GM18511 (cell line): Measurements from ENCODE around the gene OR5D13.

Experiments
- ATAC-seq: cut with Tn5 transposase; IDR thresholded peaks from one replicate; pipeline ENCODE4 v1.9.1; 2021; ENCODE audit warnings: mild to moderate bottlenecking, moderate library complexity; ENCODE audit not compliant: unreplicated experiment

The OR5D13 gene, protein sequence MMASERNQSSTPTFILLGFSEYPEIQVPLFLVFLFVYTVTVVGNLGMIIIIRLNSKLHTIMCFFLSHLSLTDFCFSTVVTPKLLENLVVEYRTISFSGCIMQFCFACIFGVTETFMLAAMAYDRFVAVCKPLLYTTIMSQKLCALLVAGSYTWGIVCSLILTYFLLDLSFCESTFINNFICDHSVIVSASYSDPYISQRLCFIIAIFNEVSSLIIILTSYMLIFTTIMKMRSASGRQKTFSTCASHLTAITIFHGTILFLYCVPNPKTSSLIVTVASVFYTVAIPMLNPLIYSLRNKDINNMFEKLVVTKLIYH

GRCh38 chr11:55773138-55773537 lies at the start of gene OR5D13:
Gene OR5D13 (plus strand): TSS chr11:55773438. CDS start chr11:55773438, 0 bp downstream.
- no peak for ATAC-seq

DNA sequence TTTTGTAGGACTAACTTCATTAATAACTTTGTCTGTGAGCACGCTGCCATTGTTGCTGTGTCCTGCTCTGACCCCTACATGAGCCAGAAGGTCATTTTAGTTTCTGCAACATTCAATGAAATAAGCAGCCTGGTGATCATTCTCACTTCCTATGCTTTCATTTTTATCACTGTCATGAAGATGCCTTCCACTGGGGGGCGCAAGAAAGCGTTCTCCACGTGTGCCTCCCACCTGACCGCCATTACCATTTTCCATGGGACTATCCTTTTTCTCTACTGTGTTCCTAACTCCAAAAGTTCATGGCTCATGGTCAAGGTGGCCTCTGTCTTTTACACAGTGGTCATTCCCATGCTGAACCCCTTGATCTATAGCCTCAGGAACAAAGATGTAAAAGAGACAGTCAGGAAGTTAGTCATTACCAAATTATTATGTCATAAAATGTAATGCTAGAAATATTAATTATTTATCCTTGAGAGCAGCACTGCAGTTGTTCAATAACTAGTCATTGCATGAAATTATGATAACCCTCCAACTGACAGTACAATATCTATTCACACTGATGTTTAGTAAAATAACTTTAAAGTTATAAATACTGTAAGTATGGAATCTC lies 46.4 kb upstream of the OR5D13 start:
- no peak for ATAC-seq

DNA sequence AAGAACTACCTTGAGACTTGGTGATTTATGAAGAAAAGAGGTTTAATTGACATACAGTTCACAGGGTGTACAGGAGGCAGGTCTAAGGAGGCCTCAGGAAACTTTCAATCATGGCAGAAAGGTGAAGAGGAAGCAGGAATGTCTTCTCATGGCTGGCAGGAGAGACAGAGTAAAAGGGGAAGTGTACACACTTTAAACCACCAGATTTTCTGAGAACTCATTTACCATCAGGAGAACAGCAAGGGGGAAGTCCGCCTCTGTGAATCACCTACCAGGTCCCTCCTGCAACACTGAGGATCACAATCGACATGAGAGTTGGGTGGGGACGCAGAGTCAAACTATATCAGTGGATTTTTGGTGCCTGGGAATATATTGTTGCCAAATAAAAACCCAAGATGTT lies 40.3 kb upstream of the OR5D13 start:
- ATAC-seq: no peak

DNA sequence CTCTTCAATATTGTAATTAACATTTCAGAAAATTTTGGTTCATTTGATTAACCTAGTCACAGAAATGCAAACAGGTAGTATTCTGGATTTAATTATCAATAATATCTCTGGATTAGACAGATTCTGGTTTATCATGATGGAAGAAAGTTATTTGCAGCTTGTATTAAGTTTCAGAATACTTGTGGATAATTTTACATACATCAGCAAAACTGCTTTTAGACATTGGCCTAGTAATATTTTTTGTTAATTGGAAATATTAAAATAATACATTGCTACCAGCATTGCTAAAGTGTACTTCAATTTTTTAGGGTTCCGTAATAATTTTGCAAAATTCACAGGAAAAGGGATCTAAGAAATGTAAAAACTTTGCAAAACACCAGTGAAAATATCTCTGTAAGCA lies 18.4 kb downstream of the OR5D13 start:
- no peak for ATAC-seq

DNA sequence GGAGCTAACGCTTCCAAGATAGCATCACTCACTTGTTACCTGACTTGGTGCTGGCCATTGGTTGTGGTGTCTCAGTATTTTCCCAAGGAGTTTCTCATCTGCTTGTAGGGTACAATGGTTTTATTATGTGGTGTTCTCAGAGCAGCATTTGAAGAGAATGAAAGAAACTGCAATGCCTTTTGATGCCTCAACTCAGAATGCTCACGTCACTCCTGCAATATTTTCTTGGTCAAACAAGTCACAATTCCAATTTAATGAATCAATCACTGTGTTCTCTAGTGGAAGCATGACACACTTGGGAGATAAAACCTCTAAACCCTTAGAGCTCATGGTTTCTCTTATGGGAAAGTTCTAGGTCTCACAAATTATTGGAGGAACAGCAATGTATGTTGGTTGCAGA lies 20.1 kb downstream of the OR5D13 start:
- ATAC-seq: no peak

- ATAC-seq: no peak
Measured at GRCh38 chr11:55795256-55795655, 22.0 kb downstream of the OR5D13 start, which contains the start of gene OR5D14. Gene OR5D14 (plus strand): TSS chr11:55795556. CDS start chr11:55795556, 0 bp downstream.

DNA sequence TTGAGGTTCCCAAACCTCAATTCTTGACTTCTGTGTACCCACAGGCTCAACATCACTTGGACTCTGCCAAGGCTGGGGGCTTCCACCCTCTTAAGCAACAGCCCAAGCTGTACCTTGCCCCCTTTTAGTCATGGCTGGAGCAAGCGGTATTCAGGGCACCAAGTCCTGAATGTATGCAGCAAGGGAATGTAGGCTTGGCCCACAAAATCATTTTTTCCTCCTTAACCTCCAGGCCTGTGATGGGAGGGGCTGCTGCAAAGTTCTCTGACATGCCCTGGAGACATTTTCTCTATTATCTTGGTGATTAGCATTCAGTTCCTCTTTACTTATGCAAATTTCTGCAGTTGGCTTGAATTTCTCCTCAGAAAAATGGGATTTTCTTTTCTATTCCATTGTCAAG lies 33.0 kb downstream of the OR5D13 start:
- no peak for ATAC-seq

GRCh38 chr11:55811067-55811466 lies 37.8 kb downstream of the OR5D13 start, which contains the start of gene OR5L1:
Gene OR5L1 (plus strand): TSS chr11:55811367. CDS start chr11:55811467, 100 bp downstream.
- ATAC-seq: no peak

DNA sequence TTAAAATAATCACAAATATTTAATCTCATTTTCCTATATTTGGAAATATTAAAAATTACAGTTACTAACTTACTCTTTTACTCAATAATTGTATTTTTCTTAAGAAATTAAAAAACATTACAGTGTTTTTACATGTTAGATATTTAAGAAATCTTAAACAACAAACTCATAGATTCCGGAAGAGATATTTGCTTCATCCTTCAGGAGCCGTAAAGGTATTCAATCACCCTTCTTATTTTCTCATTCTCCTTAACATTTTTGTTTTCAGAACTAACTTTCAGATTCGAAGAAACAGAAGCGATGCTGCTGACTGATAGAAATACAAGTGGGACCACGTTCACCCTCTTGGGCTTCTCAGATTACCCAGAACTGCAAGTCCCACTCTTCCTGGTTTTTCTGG lies 46.1 kb downstream of the OR5D13 start, which contains the start of gene OR5D18:
OR5D18 (plus strand) TSS at position 301 of the 400 bp plus-strand sequence; CDS start at position 301, 0 bp downstream.
- ATAC-seq: no peak
